H9 (cell line): Measurements from ENCODE around the gene MRPS15. TPM values are rescaled to one million over a fixed set of nuclear protein-coding genes. Genes with fewer than 3 reads are reported as not detected.

Experiments
- DNase-seq: peaks from one replicate; pipeline ENCODE4 v3.0.0-alpha.2; 2017
- H2AFZ ChIP-seq: one replicate; pipeline ENCODE4 v1.6.1; 2013; ENCODE audit warnings: mild to moderate bottlenecking, low read length, control low read depth, moderate library complexity
- H2AK5ac ChIP-seq: 2 replicates; pipeline ENCODE4 v1.6.1; 2013; ENCODE audit warnings: low read length, control low read depth, mixed read lengths; ENCODE audit not compliant: insufficient read length
- H2BK120ac ChIP-seq: one replicate; pipeline ENCODE4 v1.6.1; 2013; ENCODE audit warnings: low read depth, mild to moderate bottlenecking, low read length, control low read depth, inconsistent platforms; ENCODE audit not compliant: poor library complexity, severe bottlenecking
- H2BK12ac ChIP-seq: 2 replicates; pipeline ENCODE4 v1.6.1; 2013; ENCODE audit warnings: low read length, control low read depth, mixed read lengths, low read depth; ENCODE audit not compliant: insufficient read length
- H2BK15ac ChIP-seq: 2 replicates; pipeline ENCODE4 v1.6.1; 2013; ENCODE audit warnings: low read depth, low read length, control low read depth
- H2BK20ac ChIP-seq: one replicate; pipeline ENCODE4 v1.6.1; 2013; ENCODE audit warnings: low read depth, mild to moderate bottlenecking, low read length, control low read depth, inconsistent platforms; ENCODE audit not compliant: poor library complexity, severe bottlenecking
- H2BK5ac ChIP-seq: 2 replicates; pipeline ENCODE4 v1.6.1; 2013; ENCODE audit warnings: low read length, control low read depth, mixed read lengths; ENCODE audit not compliant: insufficient read length
- H3K14ac ChIP-seq: 2 replicates; pipeline ENCODE4 v1.6.1; 2013; ENCODE audit warnings: low read length, control low read depth; ENCODE audit not compliant: insufficient read depth
- H3K18ac ChIP-seq: 2 replicates; pipeline ENCODE4 v1.6.1; 2013; ENCODE audit warnings: low read depth, mild to moderate bottlenecking, mixed read lengths, low read length, control low read depth; ENCODE audit not compliant: insufficient read length
- H3K23ac ChIP-seq: 2 replicates; pipeline ENCODE4 v1.6.1; 2013; ENCODE audit warnings: low read length, control low read depth, mixed read lengths, low read depth; ENCODE audit not compliant: insufficient read length
- H3K23me2 ChIP-seq: 2 replicates; pipeline ENCODE4 v1.6.1; 2013; ENCODE audit warnings: low read depth, mild to moderate bottlenecking, mixed read lengths, low read length, control low read depth; ENCODE audit not compliant: insufficient read length, poor library complexity, severe bottlenecking
- H3K27ac ChIP-seq: 2 replicates; pipeline ENCODE4 v1.5.1; 2013; ENCODE audit warnings: low read length, control low read depth, mixed read lengths, low read depth; ENCODE audit not compliant: insufficient read length
- H3K27me3 ChIP-seq: 2 replicates; pipeline ENCODE4 v1.6.1; 2013; ENCODE audit warnings: low read length, control low read depth, inconsistent platforms; ENCODE audit not compliant: insufficient read depth
- H3K4ac ChIP-seq: 2 replicates; pipeline ENCODE4 v1.6.1; 2013; ENCODE audit warnings: low read depth, mild to moderate bottlenecking, control low read depth, inconsistent platforms, low read length, moderate library complexity
- H3K4me1 ChIP-seq: 2 replicates; pipeline ENCODE4 v1.6.1; 2013; ENCODE audit warnings: low read length, control low read depth, inconsistent platforms; ENCODE audit not compliant: insufficient read depth
- H3K4me2 ChIP-seq: 2 replicates; pipeline ENCODE4 v1.6.1; 2013; ENCODE audit warnings: low read length, control low read depth, mixed read lengths; ENCODE audit not compliant: insufficient read length, insufficient read depth
- H3K56ac ChIP-seq: 2 replicates; pipeline ENCODE4 v1.6.1; 2013; ENCODE audit warnings: low read depth, mild to moderate bottlenecking, mixed read lengths, low read length, control low read depth; ENCODE audit not compliant: insufficient read length
- H3K79me1 ChIP-seq: 2 replicates; pipeline ENCODE4 v1.6.1; 2013; ENCODE audit warnings: low read depth, mild to moderate bottlenecking, moderate library complexity, low read length, control low read depth, inconsistent platforms; ENCODE audit not compliant: insufficient read depth, poor library complexity, severe bottlenecking
- H3K79me2 ChIP-seq: 2 replicates; pipeline ENCODE4 v1.6.1; 2013; ENCODE audit warnings: low read length, control low read depth, inconsistent platforms; ENCODE audit not compliant: insufficient read depth
- H3K9ac ChIP-seq: 2 replicates; pipeline ENCODE4 v1.6.1; 2013; ENCODE audit warnings: low read length, control low read depth, mixed read lengths; ENCODE audit not compliant: insufficient read length; ENCODE audit errors: extremely low read depth
- H3K9me3 ChIP-seq: one replicate; pipeline ENCODE4 v1.6.1; 2013; ENCODE audit warnings: low read depth, low read length, inconsistent platforms; ENCODE audit not compliant: control insufficient read depth
- H3T11ph ChIP-seq: one replicate; pipeline ENCODE4 v1.6.1; 2013; ENCODE audit warnings: mild to moderate bottlenecking, low read length, control low read depth, inconsistent platforms
- H4K20me1 ChIP-seq: one replicate; pipeline ENCODE4 v1.6.1; 2013; ENCODE audit not compliant: control insufficient read depth, insufficient read length, insufficient read depth
- H4K5ac ChIP-seq: 2 replicates; pipeline ENCODE4 v1.6.1; 2013; ENCODE audit warnings: low read depth, mild to moderate bottlenecking, mixed read lengths, low read length, control low read depth; ENCODE audit not compliant: insufficient read length
- H4K8ac ChIP-seq: replicated peaks from 2 replicates; pipeline ENCODE4 v1.6.1; 2013; ENCODE audit warnings: low read length, control low read depth, mixed read lengths, low read depth; ENCODE audit not compliant: insufficient read length
- H4K91ac ChIP-seq: 2 replicates; pipeline ENCODE4 v1.6.1; 2013; ENCODE audit warnings: low read depth, mild to moderate bottlenecking, moderate library complexity, mixed read lengths, low read length, control low read depth; ENCODE audit not compliant: insufficient read length
- H3K27ac Mint-ChIP-seq, 3 experiments: 2 replicates in 2 of 3; 3 replicates in 1 of 3; pipeline ENCODE4 v1.8.0; 2020 to 2021; ENCODE audit warnings: mixed read lengths in 3 of 3, mild to moderate bottlenecking in 1 of 3, moderate library complexity in 1 of 3
- H3K27me3 Mint-ChIP-seq: 2 replicates; pipeline ENCODE4 v1.8.0; 2021; ENCODE audit warnings: low read depth, mild to moderate bottlenecking, moderate library complexity, mixed read lengths
- H3K36me3 Mint-ChIP-seq, 3 experiments: 2 replicates in 2 of 3; 3 replicates in 1 of 3; pipeline ENCODE4 v1.8.0; 2020 to 2021; ENCODE audit warnings: low read depth in 3 of 3, mixed read lengths in 3 of 3; ENCODE audit not compliant: insufficient read depth in 1 of 3
- H3K4me1 Mint-ChIP-seq, 2 experiments: 2 replicates each; pipeline ENCODE4 v1.8.0; 2020; ENCODE audit warnings: mixed read lengths in 2 of 2
- H3K4me3 Mint-ChIP-seq, 2 experiments: 2 replicates in 1 of 2; 3 replicates in 1 of 2; pipeline ENCODE4 v1.8.0; 2020 to 2021; ENCODE audit warnings: mild to moderate bottlenecking in 2 of 2, mixed read lengths in 2 of 2, moderate library complexity in 1 of 2
- H3K9me3 Mint-ChIP-seq, 2 experiments: 2 replicates in 1 of 2; 3 replicates in 1 of 2; pipeline ENCODE4 v1.8.0; 2020; ENCODE audit warnings: mild to moderate bottlenecking in 2 of 2, mixed read lengths in 2 of 2, moderate library complexity in 1 of 2
- WGBS: extraction: QIAGEN DNeasy Blood & Tissue Kit; methylation state at CpG from one replicate; pipeline ENCODE4 v1.1.7; 2013; ENCODE audit warnings: missing lambda C conversion rate, low lambda C conversion rate, mixed read lengths; ENCODE audit not compliant: insufficient read length; ENCODE audit errors: extremely low coverage; 5-methylcytosine and 5-hydroxymethylcytosine counted together
- total RNA-seq: library from RNA; stranded (reverse); gene quantifications from 2 replicates; pipeline ENCODE4 v1.2.1, GENCODE V29; 2021
- TF ChIP-seq, protein P1 (sequence below): fragments of 200-600 bp; sonication (generic); conservative IDR thresholded peaks from 3 replicates; pipeline ENCODE4 v1.8.0; 2021; ENCODE audit warnings: antibody characterized with exemption, mild to moderate bottlenecking

Gene MRPS15
- total RNA-seq, 1 experiment from 2014 or later = 111 TPM

DNA sequence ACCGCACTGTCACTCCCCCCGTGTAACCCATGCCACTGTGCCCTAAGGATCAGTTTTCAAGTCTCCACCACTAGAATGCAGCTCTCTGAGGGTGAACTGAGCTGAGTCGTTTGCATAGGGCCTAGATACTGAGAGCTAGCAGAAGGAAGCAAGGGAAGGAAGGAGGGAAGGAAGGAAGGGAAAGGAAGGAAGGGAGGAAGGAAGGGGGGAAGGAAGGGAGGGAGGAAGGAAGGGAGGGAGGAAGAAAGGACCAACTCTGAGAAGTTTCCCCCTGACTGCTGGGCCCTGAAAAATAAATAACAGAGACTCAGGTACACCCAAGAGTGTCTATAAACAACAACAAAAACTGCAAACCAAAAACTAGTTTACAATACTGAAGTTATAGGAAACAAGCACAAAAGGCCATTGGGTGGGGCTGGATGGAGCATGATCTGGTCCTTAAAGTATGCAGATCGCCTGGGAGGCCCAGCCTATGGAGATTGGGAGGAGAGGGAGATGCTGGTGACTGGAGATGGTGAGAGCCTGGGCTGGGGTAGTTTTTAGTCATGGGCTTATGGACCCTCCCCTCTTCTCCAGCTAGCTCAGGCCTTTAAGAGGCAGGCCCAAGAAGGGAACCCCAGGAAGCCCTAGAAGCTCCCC lies 1.7 kb upstream of the MRPS15 start:
- Mint-ChIP-seq H3K27me3 (peaks cover 56% of the 10 kb centered on the region), H3K27ac (no peak overlapping the region), H3K36me3 (peaks cover 13 to 20% (median 16%) of the 10 kb centered on the region in 3 experiments), H3K4me1 (peaks cover 17 to 25% of the 10 kb centered on the region in 2 experiments), H3K9me3 (no peaks in the 10 kb centered on the region), H3K4me3 (peak overlapping the region in 1 of 2 experiments; percentile 99; a peak in 2 of 5 replicates)
- no peak overlapping the region for H3K18ac ChIP-seq
- no peak overlapping the region for H3K9ac ChIP-seq
- DNase-seq = no peak
- no peak overlapping the region for H2AFZ ChIP-seq
- H3K9me3 ChIP-seq = no peaks in the 10 kb centered on the region
- H2BK12ac ChIP-seq = no peak overlapping the region
- no peak overlapping the region for H2AK5ac ChIP-seq
- no peak overlapping the region for H4K8ac ChIP-seq
- H2BK15ac ChIP-seq = no peak overlapping the region
- no CpG with 5 or more reads among the region's 4 CpGs for WGBS
- peaks cover 9% of the 10 kb centered on the region for H3K23me2 ChIP-seq
- H3K56ac ChIP-seq = no peak overlapping the region
- H2BK20ac ChIP-seq = no peak overlapping the region
- H3K4me2 ChIP-seq = no peak overlapping the region
- H3T11ph ChIP-seq = no peak overlapping the region
- no peak overlapping the region for H3K23ac ChIP-seq
- H4K5ac ChIP-seq = peak overlapping the region; percentile 30
- no peak overlapping the region for H3K4ac ChIP-seq
- H2BK120ac ChIP-seq = no peak overlapping the region
- no peak overlapping the region for H3K27ac ChIP-seq
- no peaks in the 10 kb centered on the region; the same call in 1 of the 2 replicates for H3K79me2 ChIP-seq
- no peaks in the 10 kb centered on the region for H3K79me1 ChIP-seq
- no peak overlapping the region for H4K91ac ChIP-seq
- H4K20me1 ChIP-seq = no peaks in the 10 kb centered on the region
- peaks cover 29% of the 10 kb centered on the region; the same call in 1 of the 2 replicates for H3K27me3 ChIP-seq
- no peak overlapping the region for H3K14ac ChIP-seq
- no peaks in the 10 kb centered on the region for H3K4me1 ChIP-seq
- no peak overlapping the region for H2BK5ac ChIP-seq
- TF ChIP-seq, protein P1, sequence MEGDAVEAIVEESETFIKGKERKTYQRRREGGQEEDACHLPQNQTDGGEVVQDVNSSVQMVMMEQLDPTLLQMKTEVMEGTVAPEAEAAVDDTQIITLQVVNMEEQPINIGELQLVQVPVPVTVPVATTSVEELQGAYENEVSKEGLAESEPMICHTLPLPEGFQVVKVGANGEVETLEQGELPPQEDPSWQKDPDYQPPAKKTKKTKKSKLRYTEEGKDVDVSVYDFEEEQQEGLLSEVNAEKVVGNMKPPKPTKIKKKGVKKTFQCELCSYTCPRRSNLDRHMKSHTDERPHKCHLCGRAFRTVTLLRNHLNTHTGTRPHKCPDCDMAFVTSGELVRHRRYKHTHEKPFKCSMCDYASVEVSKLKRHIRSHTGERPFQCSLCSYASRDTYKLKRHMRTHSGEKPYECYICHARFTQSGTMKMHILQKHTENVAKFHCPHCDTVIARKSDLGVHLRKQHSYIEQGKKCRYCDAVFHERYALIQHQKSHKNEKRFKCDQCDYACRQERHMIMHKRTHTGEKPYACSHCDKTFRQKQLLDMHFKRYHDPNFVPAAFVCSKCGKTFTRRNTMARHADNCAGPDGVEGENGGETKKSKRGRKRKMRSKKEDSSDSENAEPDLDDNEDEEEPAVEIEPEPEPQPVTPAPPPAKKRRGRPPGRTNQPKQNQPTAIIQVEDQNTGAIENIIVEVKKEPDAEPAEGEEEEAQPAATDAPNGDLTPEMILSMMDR = no peak
